GM12865 (cell line): ENCODE measurements around the gene HEATR9.

Experiments used
- DNase-seq: peaks from one replicate; pipeline ENCODE4 v3.0.0; 2010; ENCODE audit warnings: low read depth
- H3K4me3 ChIP-seq: 2 replicates; pipeline ENCODE4 v1.5.1; 2011; ENCODE audit warnings: mild to moderate bottlenecking, low read depth, low read length, control low read depth
- TF ChIP-seq, protein P1 (sequence below): IDR thresholded peaks from 2 replicates; pipeline ENCODE4 v1.5.1; 2011; ENCODE audit warnings: low read length, control low read depth, low read depth, inconsistent platforms; ENCODE audit not compliant: insufficient read depth; ENCODE audit errors: missing control alignments

HEATR9 gene

DNA sequence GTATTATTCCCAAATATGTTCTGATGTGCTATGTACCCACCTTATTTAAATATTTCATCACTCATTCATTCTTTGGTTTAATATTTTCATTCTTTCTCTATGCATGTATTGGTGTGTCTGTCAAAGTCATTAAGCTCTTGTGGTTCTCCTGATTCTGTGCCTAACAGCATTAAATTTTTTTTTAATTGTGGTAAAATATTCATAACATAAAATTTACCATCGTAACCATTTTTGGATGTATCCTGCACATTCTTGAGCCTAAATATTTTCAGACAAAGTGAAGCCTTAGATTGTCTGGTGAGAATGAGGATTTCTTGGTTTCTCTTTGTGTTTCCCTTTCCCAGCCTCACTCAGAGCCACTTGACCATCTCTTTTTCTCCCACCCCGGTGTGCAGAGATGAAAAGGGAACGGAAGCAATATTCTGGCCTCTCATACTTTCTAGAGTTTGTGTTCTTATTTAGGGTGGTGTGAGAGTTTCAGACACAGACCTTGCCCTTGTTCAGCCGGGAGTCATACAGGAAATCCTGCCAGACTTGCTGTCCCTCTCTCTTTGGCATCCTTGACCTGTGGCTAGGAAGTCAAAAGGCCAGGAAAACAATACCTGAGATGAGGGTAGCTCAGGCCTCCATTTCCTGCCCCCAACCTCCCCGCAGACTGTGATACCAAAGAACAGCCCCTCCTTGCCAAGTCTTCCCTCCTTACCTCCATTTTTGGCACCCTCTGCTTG is 6.5 kb upstream of the HEATR9 start:
- DNase-seq = peak; percentile 84
- H3K4me3 ChIP-seq = no peak overlapping the region
- TF ChIP-seq, protein P1, sequence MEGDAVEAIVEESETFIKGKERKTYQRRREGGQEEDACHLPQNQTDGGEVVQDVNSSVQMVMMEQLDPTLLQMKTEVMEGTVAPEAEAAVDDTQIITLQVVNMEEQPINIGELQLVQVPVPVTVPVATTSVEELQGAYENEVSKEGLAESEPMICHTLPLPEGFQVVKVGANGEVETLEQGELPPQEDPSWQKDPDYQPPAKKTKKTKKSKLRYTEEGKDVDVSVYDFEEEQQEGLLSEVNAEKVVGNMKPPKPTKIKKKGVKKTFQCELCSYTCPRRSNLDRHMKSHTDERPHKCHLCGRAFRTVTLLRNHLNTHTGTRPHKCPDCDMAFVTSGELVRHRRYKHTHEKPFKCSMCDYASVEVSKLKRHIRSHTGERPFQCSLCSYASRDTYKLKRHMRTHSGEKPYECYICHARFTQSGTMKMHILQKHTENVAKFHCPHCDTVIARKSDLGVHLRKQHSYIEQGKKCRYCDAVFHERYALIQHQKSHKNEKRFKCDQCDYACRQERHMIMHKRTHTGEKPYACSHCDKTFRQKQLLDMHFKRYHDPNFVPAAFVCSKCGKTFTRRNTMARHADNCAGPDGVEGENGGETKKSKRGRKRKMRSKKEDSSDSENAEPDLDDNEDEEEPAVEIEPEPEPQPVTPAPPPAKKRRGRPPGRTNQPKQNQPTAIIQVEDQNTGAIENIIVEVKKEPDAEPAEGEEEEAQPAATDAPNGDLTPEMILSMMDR = no peak

DNA sequence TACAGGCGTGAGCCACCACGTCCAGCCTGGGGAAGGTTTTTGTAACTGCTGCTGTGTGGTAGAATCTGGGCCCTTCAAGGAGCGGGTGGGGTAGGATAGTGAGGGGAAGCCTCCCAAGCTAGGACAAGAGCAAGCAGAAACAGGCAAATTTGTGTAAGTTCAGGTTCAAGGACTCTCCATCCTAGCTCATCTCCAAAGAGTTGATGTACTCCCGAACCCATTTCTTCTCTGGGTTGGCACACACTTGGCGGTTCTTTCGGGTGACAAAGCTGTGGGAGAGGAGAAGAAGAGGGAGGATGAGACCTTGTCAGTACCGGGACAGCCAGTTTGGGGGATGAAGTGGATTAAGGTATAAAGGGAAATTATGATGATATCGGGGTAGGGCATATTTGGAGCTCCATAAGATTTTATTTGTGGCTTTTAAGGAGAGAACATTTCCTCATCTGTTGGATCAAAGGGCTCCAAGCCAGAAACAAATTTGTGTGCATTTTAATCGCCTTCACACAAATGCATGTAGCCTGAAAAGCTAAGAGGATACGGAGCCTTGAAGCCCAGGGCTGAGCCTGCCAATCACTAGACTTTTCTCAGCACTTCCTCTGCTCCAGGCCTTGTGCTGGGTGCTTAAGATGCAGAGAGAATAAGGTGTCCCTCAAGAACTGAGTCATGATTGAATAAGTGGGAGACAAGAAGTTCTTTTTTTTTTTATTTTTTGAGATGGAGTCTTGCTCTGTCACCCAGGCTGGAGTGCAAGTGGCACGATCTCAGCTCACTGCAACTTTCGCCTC is 3.7 kb upstream of the HEATR9 start:
- TF ChIP-seq, protein P1 = no peak
- no peak for DNase-seq
- H3K4me3 ChIP-seq = no peak overlapping the region

DNA sequence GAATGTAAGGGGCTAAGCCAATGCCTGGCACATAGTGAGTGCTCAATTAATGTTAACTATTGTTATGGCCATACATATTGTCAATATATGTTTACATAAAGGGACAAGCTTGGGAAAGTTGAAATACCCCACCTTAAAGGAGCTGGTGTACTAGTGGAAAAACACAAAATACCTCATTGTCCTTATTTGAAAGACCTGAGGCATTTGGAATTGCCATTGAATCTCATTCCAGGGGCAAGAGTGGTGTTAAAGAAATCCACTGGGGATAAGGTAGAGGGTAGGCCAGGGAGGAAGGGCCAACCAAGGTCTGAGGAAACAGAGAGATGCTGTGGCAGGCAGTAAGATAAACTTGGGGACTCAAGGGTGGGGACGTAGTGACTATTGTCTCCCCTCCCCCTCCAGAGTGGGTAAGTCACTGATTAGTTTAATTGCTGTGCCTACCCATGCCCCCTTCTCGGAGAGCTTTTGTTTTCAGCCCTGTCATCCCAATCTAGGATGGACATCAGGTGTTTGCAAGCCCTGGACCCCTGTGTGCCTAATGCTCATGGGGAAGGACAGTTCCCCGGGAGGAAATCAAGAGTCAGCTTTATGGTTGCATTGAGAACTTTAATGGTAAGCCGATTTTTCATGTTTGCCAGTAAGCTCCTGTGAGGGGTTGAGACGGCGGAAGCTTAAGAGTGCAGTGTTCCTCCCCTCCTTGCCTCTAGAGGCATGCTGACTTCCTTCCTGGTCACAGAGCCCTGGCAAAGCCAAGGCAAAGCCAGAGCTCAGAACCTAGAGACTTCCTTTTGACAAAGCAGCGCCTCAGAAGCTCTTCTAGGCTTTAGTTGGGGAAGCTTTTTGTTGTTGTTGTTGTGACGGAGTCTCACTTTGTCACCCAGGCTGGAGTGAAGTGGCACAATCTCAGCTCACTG is 2.5 kb upstream of the HEATR9 start:
- no peak for DNase-seq
- TF ChIP-seq, protein P1 = no peak
- H3K4me3 ChIP-seq = no peak overlapping the region

DNA sequence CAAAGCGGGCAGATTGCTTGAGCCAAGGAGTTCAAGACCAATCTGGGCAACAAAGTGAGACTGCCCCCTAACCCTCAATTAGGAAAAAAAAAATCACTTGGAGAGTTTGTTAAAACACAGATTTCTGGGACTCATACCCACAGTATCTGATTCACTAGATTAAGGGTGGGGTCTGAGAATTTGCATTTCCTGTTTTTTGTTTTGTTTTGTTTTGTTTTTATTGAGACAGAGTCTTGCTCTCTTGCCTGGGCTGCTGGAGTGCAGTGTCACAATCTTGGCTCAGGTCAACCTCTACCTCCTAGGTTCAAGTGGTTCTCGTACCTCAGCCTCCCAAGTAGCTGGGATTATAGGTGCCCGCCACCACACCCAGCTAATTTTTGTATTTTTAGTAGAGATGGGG is 1.1 kb downstream of the HEATR9 start:
- TF ChIP-seq, protein P1 = no peak
- DNase-seq = no peak
- H3K4me3 ChIP-seq = no peak overlapping the region

DNA sequence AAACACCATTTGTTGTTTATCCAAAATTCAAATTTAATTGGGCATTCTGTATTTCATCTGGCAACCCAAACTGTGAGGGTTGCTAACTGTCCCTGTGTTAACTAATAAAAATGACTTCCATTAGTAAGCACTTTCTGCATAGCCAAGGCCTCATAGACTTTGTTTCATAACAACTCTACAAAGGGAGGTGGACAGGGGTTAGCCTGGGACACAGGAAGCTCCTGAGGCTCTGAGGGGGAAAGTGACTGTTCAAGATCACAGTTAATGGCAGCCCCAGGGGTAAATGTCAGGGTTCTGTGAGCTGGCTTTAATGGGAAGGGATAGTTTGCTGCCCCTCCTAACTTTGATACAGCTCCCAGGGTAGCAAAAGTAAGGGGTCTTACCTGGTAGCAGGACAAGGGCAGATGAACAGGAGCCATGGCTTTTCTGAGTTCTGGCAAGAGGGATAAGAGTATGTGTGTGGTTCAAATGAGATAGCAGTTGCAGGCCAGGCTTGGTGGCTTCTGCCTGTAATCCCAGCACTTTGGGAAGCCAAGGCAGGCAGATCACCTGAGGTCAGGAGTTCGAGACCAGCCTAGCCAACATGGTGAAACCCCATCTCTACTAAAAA is 2.2 kb downstream of the HEATR9 start:
- no peak overlapping the region for H3K4me3 ChIP-seq
- TF ChIP-seq, protein P1 = no peak
- DNase-seq = no peak
